Dedifferentiated amniotic fluid mesenchymal stem cell (primary cell): ENCODE measurements around the gene GLB1L3.
"Not testable (repeated sequence)": the region's sequence is repeated elsewhere in the genome, so short reads cannot be mapped to it uniquely, and the experiment has no call there.

Experiments used
- DNase-seq: peaks from one replicate; pipeline ENCODE4 v3.0.0-alpha.2; 2016; ENCODE audit errors: extremely low spot score

Gene GLB1L3

GRCh38 chr11:134313821-134314607 lies 37.8 kb downstream of the GLB1L3 start:
- no peak for DNase-seq

GRCh38 chr11:134317103-134317502 lies 40.9 kb downstream of the GLB1L3 start:
- DNase-seq, result no peak

GRCh38 chr11:134321373-134321772 lies 45.2 kb downstream of the GLB1L3 start:
- DNase-seq, result not testable (repeated sequence)

GRCh38 chr11:134322553-134322952 lies 46.4 kb downstream of the GLB1L3 start:
- no peak for DNase-seq

- no peak for DNase-seq
These were observed 52.3 kb downstream of the GLB1L3 start for GRCh38 chr11:134328433-134328832.

GRCh38 chr11:134330611-134331353 lies 54.6 kb downstream of the GLB1L3 start:
- no peak for DNase-seq

DNA sequence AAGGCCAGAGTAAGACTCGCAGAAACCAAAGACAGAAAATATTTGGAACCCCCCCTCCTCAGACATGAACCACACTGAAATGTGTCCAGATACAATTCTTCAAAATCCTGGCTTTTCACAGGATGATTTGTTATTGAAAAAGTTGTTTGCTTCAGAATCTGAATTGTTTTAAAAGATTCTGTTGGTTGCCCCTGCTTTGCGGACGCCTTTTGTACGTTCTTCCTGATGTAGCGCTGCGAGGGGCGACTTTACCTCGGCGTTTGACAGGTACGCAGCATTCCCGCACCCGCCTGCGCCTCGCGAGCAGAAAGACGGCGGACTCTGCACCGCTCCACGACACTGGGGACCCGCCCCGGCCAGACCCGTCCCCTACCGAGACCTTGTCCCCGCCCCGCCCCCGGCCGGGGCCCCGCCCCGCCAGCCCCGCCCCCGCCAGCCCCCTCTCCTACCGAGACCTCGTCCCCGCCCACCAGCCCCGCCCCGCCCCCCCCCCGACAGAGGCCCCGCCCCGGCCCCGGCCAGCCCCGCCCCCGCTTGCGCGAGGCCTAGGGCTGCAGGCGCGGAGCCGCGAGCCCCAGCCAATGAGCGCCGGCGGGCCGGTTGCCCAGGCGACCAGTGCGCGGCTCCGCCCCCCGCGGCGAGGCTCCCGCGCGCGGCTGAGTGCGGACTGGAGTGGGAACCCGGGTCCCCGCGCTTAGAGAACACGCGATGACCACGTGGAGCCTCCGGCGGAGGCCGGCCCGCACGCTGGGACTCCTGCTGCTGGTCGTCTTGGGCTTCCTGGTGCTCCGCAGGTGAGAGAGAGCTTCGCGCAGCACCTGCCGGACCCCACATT lies 55.4 kb downstream of the GLB1L3 start, which contains the start of gene GLB1L2:
TSS of gene GLB1L2 (plus strand) at position 635 of the 835 bp plus-strand sequence. CDS start at position 709, 74 bp downstream.
- no peak for DNase-seq

- DNase-seq, result no peak
These were observed 56.0 kb downstream of the GLB1L3 start for GRCh38 chr11:134332189-134332631.

- no peak for DNase-seq
These were observed 56.6 kb downstream of the GLB1L3 start for GRCh38 chr11:134332782-134333181.

DNA sequence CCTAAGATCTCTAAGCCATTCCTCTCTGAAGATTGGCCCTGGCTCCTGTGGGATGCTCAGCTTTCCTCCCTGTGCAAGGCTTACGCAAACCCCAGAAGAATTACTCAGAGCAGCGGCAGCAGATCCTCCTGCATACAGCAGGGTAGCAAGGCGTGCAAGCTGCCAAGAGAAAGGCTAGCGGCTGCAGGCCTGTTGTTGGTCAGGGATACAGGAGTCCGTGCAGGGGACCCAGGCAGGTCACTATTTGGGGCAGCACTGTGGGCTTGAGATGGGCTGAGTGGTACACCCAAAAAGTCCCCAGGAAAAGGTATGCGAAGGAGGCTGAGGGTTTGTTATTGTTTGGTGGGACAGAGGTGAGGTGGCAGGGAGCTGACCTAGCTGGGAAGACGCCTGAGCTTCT lies 57.1 kb downstream of the GLB1L3 start:
- no peak for DNase-seq

GRCh38 chr11:134333946-134334345 lies 57.8 kb downstream of the GLB1L3 start:
- no peak for DNase-seq

DNA sequence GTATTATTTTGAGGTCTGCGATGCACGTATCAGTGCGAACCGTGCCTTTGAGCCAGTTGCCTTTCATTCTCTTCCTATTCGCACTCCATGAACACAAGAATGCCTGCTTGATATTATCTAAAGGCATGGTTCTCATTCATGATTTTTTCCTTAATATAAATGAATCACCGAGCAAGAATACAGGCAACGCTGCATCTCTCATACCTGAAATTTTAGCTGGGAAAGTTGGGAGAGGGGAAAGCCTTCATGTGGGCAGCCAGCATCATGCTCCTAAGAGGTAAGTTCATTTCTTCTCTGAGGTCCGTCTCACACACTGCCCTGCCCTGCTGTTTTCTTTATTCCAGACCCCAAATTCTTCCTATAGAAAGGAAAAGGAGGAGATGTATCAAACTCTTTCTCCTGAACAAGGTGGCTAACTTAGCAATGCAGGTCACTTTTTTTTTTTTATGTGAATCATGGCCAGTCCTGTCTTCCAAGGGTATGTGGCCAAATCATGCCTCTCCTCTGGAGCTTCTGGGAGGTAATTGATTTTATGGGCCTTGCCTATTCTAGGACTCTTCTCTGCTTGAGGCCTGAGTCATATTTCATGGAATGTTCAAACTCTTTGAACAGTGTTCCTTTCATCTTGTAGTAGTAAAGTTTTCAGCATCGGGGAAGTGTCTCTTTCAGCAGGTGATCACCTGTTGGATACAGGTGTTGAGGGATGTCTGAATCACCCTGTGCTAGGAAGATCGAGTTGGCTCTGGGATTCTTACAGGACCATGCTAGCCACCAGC lies 58.8 kb downstream of the GLB1L3 start:
- no peak for DNase-seq

GRCh38 chr11:134337051-134337450 lies 60.9 kb downstream of the GLB1L3 start:
- DNase-seq, result no peak

DNA sequence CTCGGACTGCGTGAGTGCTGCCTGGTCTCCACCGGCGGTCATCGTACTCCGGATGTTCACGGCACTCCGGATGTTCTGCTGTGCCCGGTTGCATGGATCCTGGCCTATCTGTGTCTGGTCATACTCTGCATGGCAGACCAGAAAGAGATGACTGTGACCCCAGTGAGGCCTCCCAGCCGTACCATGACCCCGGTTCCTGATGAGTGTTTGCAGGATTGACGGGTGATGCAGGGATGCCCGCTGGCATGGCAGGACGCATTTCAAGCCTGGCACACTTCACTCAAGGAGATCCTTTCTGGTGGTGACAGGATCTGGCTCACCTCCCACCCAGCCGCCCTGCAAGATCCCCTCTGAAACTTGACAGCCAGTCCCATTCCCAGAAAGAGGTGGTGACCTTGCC lies 61.9 kb downstream of the GLB1L3 start:
- DNase-seq, result no peak

GRCh38 chr11:134338654-134339053 lies 62.5 kb downstream of the GLB1L3 start:
- DNase-seq, result no peak

DNA sequence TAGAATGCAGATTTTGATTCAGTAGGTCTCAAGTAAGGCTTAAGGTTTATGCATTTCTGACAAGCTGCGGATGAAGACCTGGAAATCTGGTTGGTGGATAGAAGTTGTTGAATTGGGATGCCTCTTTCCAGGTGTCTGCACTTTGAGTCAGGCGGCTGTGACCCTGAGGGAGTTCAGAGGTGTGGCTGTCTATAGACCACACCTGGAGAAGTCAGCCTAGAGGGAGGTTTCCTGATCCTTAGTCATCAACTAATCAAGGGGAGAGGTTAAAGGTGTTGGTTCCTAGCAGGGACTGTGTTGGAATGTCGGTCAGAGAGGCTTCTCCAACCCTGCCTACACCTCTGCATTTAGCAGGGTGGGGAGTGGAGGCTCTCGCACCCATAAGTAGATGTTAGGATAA lies 63.6 kb downstream of the GLB1L3 start:
- DNase-seq, result no peak

- no peak for DNase-seq
These were observed 64.3 kb downstream of the GLB1L3 start for GRCh38 chr11:134340354-134340964.

DNA sequence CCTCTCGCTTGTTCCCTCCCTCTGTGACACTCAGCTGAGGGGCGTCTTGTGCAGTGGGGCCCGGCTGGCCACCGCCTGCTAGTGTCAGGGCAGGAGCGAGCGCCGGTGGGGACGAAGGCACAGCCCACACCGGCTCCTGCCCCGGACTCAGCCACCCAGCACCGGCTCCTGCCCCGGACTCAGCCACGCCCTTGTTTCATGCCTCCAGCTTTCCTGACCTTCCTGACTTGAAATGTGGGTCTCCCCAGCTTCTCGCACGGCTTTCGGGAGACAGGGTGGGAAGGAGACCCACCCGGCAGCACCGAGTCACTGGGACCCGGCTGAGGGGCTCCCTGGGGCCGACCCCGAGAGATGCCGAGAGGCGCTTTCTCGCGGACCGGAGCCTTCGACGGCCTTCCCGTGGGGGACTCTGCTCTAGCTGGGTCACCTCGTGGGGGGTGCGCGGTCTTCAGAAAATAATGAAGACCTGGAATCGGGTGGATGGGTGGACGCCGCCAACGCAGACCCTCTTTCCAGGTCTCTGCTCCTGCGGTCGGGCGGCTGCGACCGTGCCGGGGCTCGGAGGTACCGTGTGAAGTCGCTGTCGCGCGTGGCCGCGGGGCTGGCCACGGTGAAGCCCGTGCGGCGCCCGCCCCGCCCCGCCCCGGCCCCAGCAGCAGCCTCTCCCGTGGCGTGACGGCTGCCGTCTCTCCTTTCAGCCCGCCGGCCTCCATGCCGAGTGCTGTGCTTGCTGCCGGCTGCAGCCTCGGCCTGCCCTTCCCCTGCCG lies 65.8 kb downstream of the GLB1L3 start:
- DNase-seq, result no peak

- no peak for DNase-seq
These were observed 66.6 kb downstream of the GLB1L3 start for GRCh38 chr11:134342572-134343340.
